Sigmoid colon (tissue), 7 donors: ENCODE measurements around the gene VPS13C. TPM values are rescaled to one million over a fixed set of nuclear protein-coding genes. Genes with fewer than 3 reads are reported as not detected.

Experiments
- DNase-seq: peaks from one replicate; pipeline ENCODE4 v3.0.0-alpha.2; 2019
- H3K27ac ChIP-seq, 4 donors: fragments of 200-600 bp; sonication (generic); one replicate each; pipeline ENCODE4 v1.5.1; 2016 to 2019; ENCODE audit warnings: mild to moderate bottlenecking in 1 of 4
- H3K27me3 ChIP-seq, 3 donors: fragments of 200-600 bp; sonication (generic); one replicate each; pipeline ENCODE4 v1.5.1; 2019; ENCODE audit warnings: mild to moderate bottlenecking in 1 of 3
- H3K36me3 ChIP-seq, 4 donors: fragments of 200-600 bp; sonication (generic); one replicate each; pipeline ENCODE4 v1.5.1; 2016 to 2019
- H3K4me1 ChIP-seq, 4 donors: fragments of 200-600 bp; sonication (generic); one replicate each; pipeline ENCODE4 v1.5.1; 2017 to 2019
- H3K4me3 ChIP-seq, 4 donors: fragments of 200-600 bp; sonication (generic); one replicate each; pipeline ENCODE4 v1.5.1; 2017 to 2019; ENCODE audit warnings: mild to moderate bottlenecking in 2 of 4, moderate library complexity in 1 of 4
- H3K9me3 ChIP-seq, 4 donors: fragments of 200-600 bp in 3 of 4; sonication (generic) in 3 of 4; one replicate each; pipeline versions ENCODE4 v1.5.1 to v1.6.1; 2013 to 2019
- CTCF ChIP-seq, 4 experiments: fragments of 450-650 bp in 3 of 4; fragments of 200-600 bp in 1 of 4; IDR thresholded peaks; one replicate each; pipeline ENCODE4 v1.5.1; 2016 to 2019; ENCODE audit warnings: antibody characterized with exemption in 4 of 4, mild to moderate bottlenecking in 3 of 4, moderate library complexity in 2 of 4
- EP300 ChIP-seq, 4 donors: sonication (generic); formaldehyde crosslinking; IDR thresholded peaks; one replicate each; pipeline ENCODE4 v1.6.1; 2017; ENCODE audit warnings: antibody characterized with exemption in 4 of 4
- POLR2A ChIP-seq, 2 donors: fragments of 450-650 bp; IDR thresholded peaks; one replicate each; pipeline ENCODE4 v1.6.1; 2016; ENCODE audit warnings: antibody characterized with exemption in 2 of 2, mild to moderate bottlenecking in 2 of 2, moderate library complexity in 2 of 2
- POLR2AphosphoS5 ChIP-seq, 4 donors: sonication (generic); formaldehyde crosslinking; IDR thresholded peaks; one replicate each; pipeline ENCODE4 v1.6.1; 2017; ENCODE audit warnings: antibody characterized with exemption in 4 of 4
- WGBS, 2 donors: extraction: QIAGEN DNeasy Blood & Tissue Kit; methylation state at CpG; one replicate each; pipeline ENCODE4 v1.1.7; 2013; 5-methylcytosine and 5-hydroxymethylcytosine counted together
- intact Hi-C: fragments of 100-400 bp; cut with DNase I; formaldehyde crosslinking; loops from one replicate; pipeline ENCODE4 v1.15.1; 2023
- polyA plus RNA-seq, 3 donors: library from polyadenylated mRNA; stranded (reverse); fragments of 200-250 nt; gene quantifications; one replicate each; pipeline ENCODE4 v1.2.3, GENCODE V29; 2013
- total RNA-seq, 4 donors: library from RNA; depleted of rRNA; stranded (reverse); fragments of >200 nt; gene quantifications; one replicate each; pipeline ENCODE4 v1.1.0, GENCODE V29; 2016
- donor health status: healthy with polysubstance abuse.
- donor health status: Bipolar disorder and iron deficiency.
- donor health status: healthy.

Gene VPS13C
- total and polyA plus RNA-seq, 7 donors: 2.1 to 112 (median 71.5) TPM

GRCh38 chr15:61869656-61870055 is 190.6 kb downstream of the VPS13C start:
- TF ChIP-seq EP300 (IDR thresholded peaks at IDR 0.05) (no peak), POLR2AphosphoS5 (IDR thresholded peaks at IDR 0.05) (no peak), CTCF (IDR thresholded peaks at IDR 0.05) (no peak), POLR2A (IDR thresholded peaks at IDR 0.05) (no peak)
- intact Hi-C loops: loop anchor here (10.0 kb wide), 1 partner anchor 435 kb away; no protein-coding TSS in a partner anchor
- H3K27ac ChIP-seq: no peak overlapping the region
- H3K36me3 ChIP-seq: peaks cover 0 to 79% (median 13%) of the 10 kb centered on the region in 4 donors
- H3K9me3 ChIP-seq: no peaks in the 10 kb centered on the region
- WGBS, 2 donors: 96 to 98% methylated on average over 3 of the region's 3 CpGs
- no peaks in the 10 kb centered on the region for H3K27me3 ChIP-seq
- no peak overlapping the region for H3K4me3 ChIP-seq
- H3K4me1 ChIP-seq: no peaks in the 10 kb centered on the region
- DNase-seq: no peak

GRCh38 chr15:61861962-61862361 is 198.3 kb downstream of the VPS13C start:
- Histone ChIP-seq H3K27me3 (no peaks in the 10 kb centered on the region), H3K4me1 (no peaks in the 10 kb centered on the region), H3K27ac (no peak overlapping the region), H3K9me3 (no peaks in the 10 kb centered on the region), H3K4me3 (no peak overlapping the region), H3K36me3 (peaks cover 0 to 13% (median 0%) of the 10 kb centered on the region in 4 donors)
- 96 to 97% methylated on average over 3 of the region's 3 CpGs for WGBS, 2 donors
- no peak for DNase-seq
- no peak for TF ChIP-seq POLR2A (IDR thresholded peaks at IDR 0.05)
- TF ChIP-seq POLR2AphosphoS5 (IDR thresholded peaks at IDR 0.05): no peak
- TF ChIP-seq CTCF (IDR thresholded peaks at IDR 0.05): no peak
- TF ChIP-seq EP300 (IDR thresholded peaks at IDR 0.05): no peak
- intact Hi-C loops: no loop called here

- no peaks in the 10 kb centered on the region for H3K27me3 ChIP-seq
- intact Hi-C loops: no loop called here
- H3K4me3 ChIP-seq: no peak overlapping the region
- H3K9me3 ChIP-seq: no peaks in the 10 kb centered on the region
- TF ChIP-seq EP300 (IDR thresholded peaks at IDR 0.05) (no peak), POLR2A (IDR thresholded peaks at IDR 0.05) (no peak), CTCF (IDR thresholded peaks at IDR 0.05) (no peak), POLR2AphosphoS5 (IDR thresholded peaks at IDR 0.05) (no peak)
- H3K4me1 ChIP-seq: no peaks in the 10 kb centered on the region
- DNase-seq: no peak
- WGBS, 2 donors: 77 to 86% methylated on average over 8 of the region's 8 CpGs
- H3K36me3 ChIP-seq: peaks cover 0 to 29% (median 5%) of the 10 kb centered on the region in 4 donors
- no peak overlapping the region for H3K27ac ChIP-seq
Measured at GRCh38 chr15:61857169-61857829, 202.9 kb downstream of the VPS13C start.

- no peaks in the 10 kb centered on the region for H3K9me3 ChIP-seq
- no peak overlapping the region for H3K27ac ChIP-seq
- DNase-seq: no peak
- H3K36me3 ChIP-seq: peaks cover 0 to 39% (median 5%) of the 10 kb centered on the region in 4 donors
- intact Hi-C loops: no loop called here
- H3K4me3 ChIP-seq: no peak overlapping the region
- 82 to 89% methylated on average over 1 of the region's 1 CpG for WGBS, 2 donors
- no peak for TF ChIP-seq EP300 (IDR thresholded peaks at IDR 0.05)
- TF ChIP-seq CTCF (IDR thresholded peaks at IDR 0.05): no peak
- no peak for TF ChIP-seq POLR2AphosphoS5 (IDR thresholded peaks at IDR 0.05)
- no peak for TF ChIP-seq POLR2A (IDR thresholded peaks at IDR 0.05)
- H3K27me3 ChIP-seq: no peaks in the 10 kb centered on the region
- no peaks in the 10 kb centered on the region for H3K4me1 ChIP-seq
Measured at GRCh38 chr15:61856295-61856694, 204.0 kb downstream of the VPS13C start.

- WGBS, 2 donors: 94 to 97% methylated on average over 1 of the region's 1 CpG
- Histone ChIP-seq H3K27ac (no peak overlapping the region), H3K27me3 (no peaks in the 10 kb centered on the region), H3K4me3 (no peak overlapping the region), H3K36me3 (peaks cover 0 to 46% (median 5%) of the 10 kb centered on the region in 4 donors), H3K9me3 (no peaks in the 10 kb centered on the region), H3K4me1 (no peaks in the 10 kb centered on the region)
- no peak for TF ChIP-seq POLR2AphosphoS5 (IDR thresholded peaks at IDR 0.05)
- TF ChIP-seq EP300 (IDR thresholded peaks at IDR 0.05): no peak
- no peak for TF ChIP-seq CTCF (IDR thresholded peaks at IDR 0.05)
- DNase-seq: no peak
- intact Hi-C loops: no loop called here
Measured at GRCh38 chr15:61853195-61853594, 207.1 kb downstream of the VPS13C start.
